ENCODE data around the gene TMEM74B.

GRCh38 chr20:1229541-1229940, 44.8 kb upstream of the TMEM74B start:
- TF ChIP-seq JUN (IDR thresholded peaks at IDR 0.05; ENCODE audit: low read depth, low read length) (no peak), YY1 (IDR thresholded peaks at IDR 0.05; ENCODE audit: low read depth, low read length) (no peak), ATF3 (IDR thresholded peaks at IDR 0.05; ENCODE audit: insufficient read depth, low read depth, low read length) (no peak), CTCF (IDR thresholded peaks at IDR 0.05; ENCODE audit: control extremely low read depth in 1 of 3, insufficient read depth in 1 of 3, low read depth in 1 of 3, low read length in 3 of 3) (no peak), GTF2F1 (IDR thresholded peaks at IDR 0.05; ENCODE audit: borderline replicate concordance, low read depth, low read length) (no peak), SIN3A (conservative IDR thresholded peaks at IDR 0.05 in 1 of 2, IDR thresholded peaks at IDR 0.05 in 1 of 2; ENCODE audit: low read depth in 1 of 2, low read length in 2 of 2) (no peak), SRF (IDR thresholded peaks at IDR 0.05; ENCODE audit: low read depth, low read length) (no peak), EP300 (IDR thresholded peaks at IDR 0.05; ENCODE audit: borderline replicate concordance in 1 of 2, low read depth in 2 of 2, low read length in 2 of 2) (no peak), SP1 (IDR thresholded peaks at IDR 0.05; ENCODE audit: low read depth, low read length) (no peak), RFX5 (IDR thresholded peaks at IDR 0.05; ENCODE audit: borderline replicate concordance, low read depth, low read length) (no peak)
